Measurements from ENCODE around the gene TRIP4.
"Not testable (repeated sequence)": the region's sequence is repeated elsewhere in the genome, so short reads cannot be mapped to it uniquely, and the experiment has no call there.

Gene TRIP4

GRCh38 chr15:64485796-64486195 lies 98.2 kb downstream of the TRIP4 start:
- no peak for DNase-seq

GRCh38 chr15:64490598-64491259 lies 103.1 kb downstream of the TRIP4 start:
- DNase-seq = no peak

DNA sequence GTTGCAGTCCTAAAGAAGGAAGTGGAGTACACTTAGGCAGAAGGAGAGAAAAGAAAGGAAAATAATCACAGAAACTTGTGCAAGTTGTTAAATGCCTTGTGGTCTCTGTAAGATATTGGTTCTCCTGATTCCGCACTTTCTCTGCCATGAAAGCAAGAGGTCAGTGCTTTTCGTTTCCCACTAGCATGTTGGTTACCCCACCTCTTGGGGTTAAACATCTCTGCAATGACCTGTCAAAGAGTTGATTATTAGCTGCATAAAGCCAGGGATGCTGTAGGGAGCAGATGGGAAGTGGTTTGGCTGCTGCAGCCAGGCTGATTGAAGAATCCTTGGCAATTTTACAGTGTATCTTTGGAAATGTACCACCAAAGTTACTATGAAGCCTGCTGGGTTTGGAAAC lies 106.0 kb downstream of the TRIP4 start:
- no peak for DNase-seq

- not testable (repeated sequence) for DNase-seq
These were observed 108.3 kb downstream of the TRIP4 start for GRCh38 chr15:64495968-64496367.

DNA sequence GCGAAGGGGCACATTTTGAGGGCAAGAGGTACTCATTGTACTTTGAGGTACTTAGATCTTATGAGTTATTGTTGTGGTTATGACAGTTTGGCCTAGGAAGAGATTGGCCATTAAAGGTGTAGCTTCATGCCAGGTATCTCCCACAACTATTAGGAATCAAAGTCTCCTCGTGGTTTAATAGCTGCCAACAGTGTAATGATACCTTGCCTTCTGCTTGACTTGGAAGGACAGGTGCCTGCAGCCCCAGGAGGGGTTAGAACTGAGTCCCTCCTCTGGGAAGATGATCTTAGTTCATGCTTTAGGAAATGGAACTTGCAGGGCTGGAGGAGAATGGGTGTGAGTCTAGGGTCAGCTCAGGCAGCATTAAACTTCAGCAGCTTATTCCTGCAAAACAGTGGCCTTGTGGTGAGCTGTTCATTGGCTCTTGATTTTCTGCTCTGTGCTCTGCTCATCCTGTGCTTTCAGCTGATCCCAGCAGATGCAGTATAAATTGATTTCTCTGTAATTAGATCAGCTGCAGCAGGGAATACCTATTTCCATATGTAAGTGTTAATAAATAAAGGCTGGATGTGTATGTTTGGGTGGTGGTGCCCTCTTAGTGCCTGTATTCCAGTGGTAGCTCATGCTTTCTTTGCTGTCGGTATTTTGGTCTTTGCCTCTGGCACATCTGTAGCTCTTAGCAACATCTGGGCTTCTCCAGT lies 113.2 kb downstream of the TRIP4 start:
- no peak for DNase-seq

- no peak for DNase-seq
These were observed 113.7 kb downstream of the TRIP4 start for GRCh38 chr15:64501396-64501715.

GRCh38 chr15:64502151-64502550 lies 114.5 kb downstream of the TRIP4 start:
- no peak for DNase-seq

DNA sequence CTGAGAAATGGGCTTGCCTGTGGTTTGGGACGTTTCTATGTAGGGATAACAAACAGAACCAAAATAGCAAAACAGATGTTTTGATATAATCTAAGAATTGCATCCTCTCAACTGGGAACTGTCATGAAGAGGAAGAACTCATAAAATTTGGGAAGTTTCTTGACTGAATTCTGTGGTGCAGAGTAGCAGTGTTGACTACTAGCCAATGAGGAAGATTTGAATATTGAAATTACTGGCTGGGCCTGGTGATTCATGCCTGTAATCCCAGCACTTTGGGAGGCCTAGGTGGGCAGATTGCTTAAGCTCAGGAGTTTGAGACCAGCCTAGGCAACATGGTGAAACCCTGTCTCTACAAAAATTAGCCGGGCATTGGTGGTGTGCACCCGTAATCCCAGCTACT lies 114.9 kb downstream of the TRIP4 start:
- no peak for DNase-seq

GRCh38 chr15:64503197-64503596 lies 115.6 kb downstream of the TRIP4 start:
- DNase-seq = peak; percentile 24

DNA sequence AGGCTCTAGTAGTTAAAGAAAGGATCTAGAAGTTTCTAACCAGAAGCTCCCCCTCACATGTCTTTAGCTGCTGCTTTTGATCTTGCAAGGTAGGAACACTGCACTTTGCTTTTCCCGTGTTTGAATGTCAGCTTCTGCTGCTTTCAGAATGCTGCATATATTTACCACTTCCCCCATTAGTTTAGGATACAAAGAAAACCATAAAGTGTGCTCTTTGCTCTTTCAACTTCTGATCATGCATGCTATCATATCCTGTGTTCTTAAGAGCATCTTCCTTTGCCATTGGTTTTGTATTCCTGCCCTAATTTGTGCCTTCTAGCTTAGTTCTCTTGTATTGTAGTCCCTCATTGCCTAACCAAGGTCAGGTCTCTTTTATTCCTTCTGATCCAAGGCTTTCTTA lies 116.0 kb downstream of the TRIP4 start:
- DNase-seq = no peak

Measured in right kidney (tissue), 1 donor.